ENCODE results near the gene CCNL1. TPM values are rescaled to one million over a fixed set of nuclear protein-coding genes. Genes with fewer than 3 reads are reported as not detected.

Gene CCNL1
- total RNA-seq, 1 experiment from 2014 or later: 118 TPM

GRCh38 chr3:157190380-157190872, 30.5 kb upstream of the CCNL1 start:
- Histone ChIP-seq H3K4me3 (ENCODE audit: low read depth in 2 of 2, low read length in 2 of 2) (no peak overlapping the region), H3K27ac (ENCODE audit: low read length) (no peak overlapping the region), H3K4me1 (ENCODE audit: control insufficient read depth, insufficient read depth, low read length) (no peaks in the 10 kb centered on the region), H3K36me3 (ENCODE audit: control insufficient read depth, insufficient read depth, low read length) (no peaks in the 10 kb centered on the region), H3K9me3 (ENCODE audit: control insufficient read depth, insufficient read depth, low read depth, low read length) (peaks cover 4% of the 10 kb centered on the region; the same call in 1 of the 2 replicates), H3K27me3 (ENCODE audit: control insufficient read depth, insufficient read depth, low read length) (no peaks in the 10 kb centered on the region)
- DNase-seq (ENCODE audit: low read depth, low spot score): no peak
- intact Hi-C loops (cut with micrococcal nuclease; ENCODE audit: unreplicated experiment): no loop called here
- no peak for ATAC-seq
- ChIA-PET POLR2A (no interaction called here), CTCF (no interaction called here)
- BruUV-seq (replicated peaks): no TSS peak
- no peak for TF ChIP-seq REST (IDR thresholded peaks at IDR 0.05; ENCODE audit: insufficient read depth in 1 of 2, low read depth in 2 of 2, low read length in 1 of 2)
- no peak for TF ChIP-seq CTCF (IDR thresholded peaks at IDR 0.05)
- no peak for TF ChIP-seq POLR2AphosphoS5 (IDR thresholded peaks at IDR 0.05; ENCODE audit: low read depth, low read length)
- TF ChIP-seq SIN3A (IDR thresholded peaks at IDR 0.05; ENCODE audit: borderline replicate concordance, insufficient read depth, low read depth, low read length): no peak
- in situ Hi-C loops (cut with HindIII; ENCODE audit: low pct_unique_long_range_greater_than_20kb, low sequenced_read_pairs): no loop called here

GRCh38 chr3:157188391-157188790, 28.4 kb upstream of the CCNL1 start:
- intact Hi-C loops (cut with micrococcal nuclease; ENCODE audit: unreplicated experiment): no loop called here
- H3K4me1 ChIP-seq (ENCODE audit: control insufficient read depth, insufficient read depth, low read length): no peaks in the 10 kb centered on the region
- DNase-seq (ENCODE audit: low read depth, low spot score) (no peak), ATAC-seq (no peak)
- ChIA-PET CTCF (no interaction called here), POLR2A (no interaction called here)
- TF ChIP-seq POLR2AphosphoS5 (IDR thresholded peaks at IDR 0.05; ENCODE audit: low read depth, low read length) (no peak), REST (IDR thresholded peaks at IDR 0.05; ENCODE audit: insufficient read depth in 1 of 2, low read depth in 2 of 2, low read length in 1 of 2) (no peak), SIN3A (IDR thresholded peaks at IDR 0.05; ENCODE audit: borderline replicate concordance, insufficient read depth, low read depth, low read length) (no peak), TCF7L2 (IDR thresholded peaks at IDR 0.05; ENCODE audit: low read depth, low read length) (no peak), CTCF (IDR thresholded peaks at IDR 0.05) (no peak)
- peaks cover 4% of the 10 kb centered on the region; the same call in 1 of the 2 replicates for H3K9me3 ChIP-seq (ENCODE audit: control insufficient read depth, insufficient read depth, low read depth, low read length)
- no peak overlapping the region for H3K4me3 ChIP-seq (ENCODE audit: low read depth in 2 of 2, low read length in 2 of 2)
- H3K36me3 ChIP-seq (ENCODE audit: control insufficient read depth, insufficient read depth, low read length): no peaks in the 10 kb centered on the region
- in situ Hi-C loops (cut with HindIII; ENCODE audit: low pct_unique_long_range_greater_than_20kb, low sequenced_read_pairs): no loop called here
- BruUV-seq (replicated peaks): no TSS peak
- H3K27ac ChIP-seq (ENCODE audit: low read length): no peak overlapping the region
- H3K27me3 ChIP-seq (ENCODE audit: control insufficient read depth, insufficient read depth, low read length): no peaks in the 10 kb centered on the region

Measured in Panc1 (cell line).